ENCODE results near the gene ROBO1. TPM values are rescaled to one million over a fixed set of nuclear protein-coding genes. Genes with fewer than 3 reads are reported as not detected.

The ROBO1 gene
- total RNA-seq, 6 experiments from 2014 or later: 1.1 to 7.2 (median 4.3) TPM

DNA sequence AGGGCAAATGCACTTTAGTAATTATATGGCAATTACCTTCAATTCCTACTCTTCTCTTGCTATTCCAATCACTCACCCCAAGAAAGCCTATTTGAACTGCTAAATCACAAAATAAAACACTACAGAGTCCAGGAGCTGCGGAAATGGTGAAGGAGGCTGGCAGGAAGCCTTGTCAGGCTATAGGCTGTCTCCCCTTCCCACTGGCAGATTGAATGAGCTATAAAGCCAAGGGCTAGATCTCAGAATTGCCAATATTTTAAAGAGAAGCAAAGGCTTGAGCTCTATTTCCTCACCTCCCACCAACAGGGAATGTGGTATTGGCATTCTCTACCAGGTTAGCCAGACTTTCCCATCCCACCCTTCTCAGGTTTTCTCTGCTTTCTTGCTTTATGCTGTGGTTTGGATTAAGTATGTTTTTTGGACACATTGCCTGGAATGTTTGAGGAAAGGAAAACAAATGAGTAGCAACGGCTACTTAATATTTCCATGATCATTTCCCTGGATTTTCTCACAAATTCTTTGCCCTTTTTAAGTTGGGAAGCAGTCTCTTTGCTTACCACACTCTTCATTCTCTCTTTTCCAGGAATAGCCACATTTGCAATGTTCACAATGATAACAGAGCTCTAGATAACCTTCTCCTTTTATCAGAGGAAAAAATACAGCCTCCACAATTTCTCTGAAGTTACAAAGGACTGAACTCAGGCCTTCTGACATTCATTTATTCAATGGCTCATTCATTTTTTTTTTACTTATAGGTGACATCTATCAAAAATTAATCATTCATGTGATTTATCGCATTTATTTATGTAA is 1125.4 kb downstream of the ROBO1 start:
- no peak overlapping the region for H3K4me3 ChIP-seq
- H3K36me3 ChIP-seq: no peaks in the 10 kb centered on the region
- ATAC-seq (no peak), DNase-seq (no peak)
- WGBS (ENCODE audit: insufficient coverage, low coverage, low lambda C conversion rate, missing lambda C conversion rate): 34% methylated on average over 3 of the region's 3 CpGs
- TF ChIP-seq, protein P1, sequence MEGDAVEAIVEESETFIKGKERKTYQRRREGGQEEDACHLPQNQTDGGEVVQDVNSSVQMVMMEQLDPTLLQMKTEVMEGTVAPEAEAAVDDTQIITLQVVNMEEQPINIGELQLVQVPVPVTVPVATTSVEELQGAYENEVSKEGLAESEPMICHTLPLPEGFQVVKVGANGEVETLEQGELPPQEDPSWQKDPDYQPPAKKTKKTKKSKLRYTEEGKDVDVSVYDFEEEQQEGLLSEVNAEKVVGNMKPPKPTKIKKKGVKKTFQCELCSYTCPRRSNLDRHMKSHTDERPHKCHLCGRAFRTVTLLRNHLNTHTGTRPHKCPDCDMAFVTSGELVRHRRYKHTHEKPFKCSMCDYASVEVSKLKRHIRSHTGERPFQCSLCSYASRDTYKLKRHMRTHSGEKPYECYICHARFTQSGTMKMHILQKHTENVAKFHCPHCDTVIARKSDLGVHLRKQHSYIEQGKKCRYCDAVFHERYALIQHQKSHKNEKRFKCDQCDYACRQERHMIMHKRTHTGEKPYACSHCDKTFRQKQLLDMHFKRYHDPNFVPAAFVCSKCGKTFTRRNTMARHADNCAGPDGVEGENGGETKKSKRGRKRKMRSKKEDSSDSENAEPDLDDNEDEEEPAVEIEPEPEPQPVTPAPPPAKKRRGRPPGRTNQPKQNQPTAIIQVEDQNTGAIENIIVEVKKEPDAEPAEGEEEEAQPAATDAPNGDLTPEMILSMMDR (IDR thresholded peaks at IDR 0.05): no peak
- TF ChIP-seq POLR2A (IDR thresholded peaks at IDR 0.05): no peak
- H3K27me3 ChIP-seq: no peaks in the 10 kb centered on the region
- no peaks in the 10 kb centered on the region for H3K9me3 ChIP-seq
- no peak overlapping the region for H3K27ac ChIP-seq
- intact Hi-C loops (cut with DNase I): no loop called here
- no peaks in the 10 kb centered on the region for H3K4me1 ChIP-seq

DNA sequence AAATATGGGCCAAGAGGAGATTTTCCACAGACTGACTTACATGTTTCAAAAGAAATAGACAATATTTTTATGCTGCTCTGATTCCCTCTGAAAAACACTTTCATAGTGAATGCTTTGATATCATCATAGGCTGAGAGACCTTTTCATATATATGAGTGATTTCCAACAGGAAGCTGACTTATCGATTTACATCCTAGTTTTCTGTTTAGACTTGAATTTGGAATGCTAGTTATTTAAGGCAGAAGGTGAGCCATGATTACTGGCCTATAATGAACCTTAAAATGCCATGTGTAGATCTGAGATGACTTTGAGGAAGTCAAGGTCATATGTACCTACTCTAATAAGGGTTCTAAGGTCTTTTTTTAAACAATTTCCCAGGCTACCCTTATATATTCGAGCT is 1126.1 kb downstream of the ROBO1 start:
- TF ChIP-seq, protein P1 (IDR thresholded peaks at IDR 0.05): no peak
- no peak for TF ChIP-seq POLR2A (IDR thresholded peaks at IDR 0.05)
- H3K27ac ChIP-seq: no peak overlapping the region
- no peaks in the 10 kb centered on the region for H3K27me3 ChIP-seq
- WGBS (ENCODE audit: insufficient coverage, low coverage, low lambda C conversion rate, missing lambda C conversion rate): 52% methylated on average over 2 of the region's 2 CpGs
- no peak overlapping the region for H3K4me3 ChIP-seq
- intact Hi-C loops (cut with DNase I): no loop called here
- H3K9me3 ChIP-seq: no peaks in the 10 kb centered on the region
- no peaks in the 10 kb centered on the region for H3K36me3 ChIP-seq
- no peak for ATAC-seq
- no peak for DNase-seq
- no peaks in the 10 kb centered on the region for H3K4me1 ChIP-seq

DNA sequence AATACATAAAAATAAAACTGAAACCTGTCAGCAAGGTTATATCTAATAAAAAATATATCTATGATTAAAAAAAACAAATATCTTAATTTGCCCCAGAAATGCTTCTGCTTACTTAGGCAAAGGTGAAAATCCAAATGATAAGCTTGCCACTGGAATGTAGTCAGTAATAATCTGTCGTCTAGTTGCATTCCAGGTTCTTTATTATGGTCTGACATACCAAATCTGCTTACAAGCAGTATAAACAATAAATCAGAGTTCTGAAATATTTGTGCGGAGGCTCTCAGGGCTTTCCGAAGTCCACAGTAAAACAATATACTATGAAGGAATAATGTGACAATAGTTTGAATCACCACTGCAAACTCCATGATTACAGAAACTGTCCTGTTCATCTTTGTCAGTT is 1133.5 kb downstream of the ROBO1 start:
- Histone ChIP-seq H3K36me3 (no peaks in the 10 kb centered on the region), H3K4me1 (no peaks in the 10 kb centered on the region), H3K4me3 (no peak overlapping the region), H3K27me3 (no peaks in the 10 kb centered on the region), H3K27ac (no peak overlapping the region), H3K9me3 (no peaks in the 10 kb centered on the region)
- 51% methylated on average over 3 of the region's 3 CpGs for WGBS (ENCODE audit: insufficient coverage, low coverage, low lambda C conversion rate, missing lambda C conversion rate)
- TF ChIP-seq, protein P1 (IDR thresholded peaks at IDR 0.05): no peak
- TF ChIP-seq POLR2A (IDR thresholded peaks at IDR 0.05): no peak
- intact Hi-C loops (cut with DNase I): no loop called here
- DNase-seq: no peak
- ATAC-seq: no peak

DNA sequence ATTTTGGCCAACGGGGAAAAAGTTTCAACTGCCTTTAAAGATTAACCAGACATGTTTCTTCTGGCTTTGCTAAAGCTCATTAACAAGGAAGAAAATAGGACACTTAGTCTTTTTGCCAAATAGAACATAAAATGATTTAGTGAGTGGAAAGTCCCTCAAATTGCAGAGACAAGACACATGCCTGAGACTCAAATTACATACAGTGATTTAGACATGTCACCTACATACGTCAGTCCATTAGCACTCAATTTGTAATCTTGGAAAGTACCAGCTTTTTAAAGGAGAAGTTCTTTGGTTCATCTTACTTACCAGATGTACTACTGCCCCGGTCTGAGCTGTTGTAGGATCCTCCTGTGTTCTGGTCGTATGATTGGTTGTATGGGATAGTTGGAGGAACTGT is 1134.2 kb downstream of the ROBO1 start:
- H3K9me3 ChIP-seq: no peaks in the 10 kb centered on the region
- TF ChIP-seq, protein P1 (IDR thresholded peaks at IDR 0.05): no peak
- TF ChIP-seq POLR2A (IDR thresholded peaks at IDR 0.05): no peak
- WGBS (ENCODE audit: insufficient coverage, low coverage, low lambda C conversion rate, missing lambda C conversion rate): 33% methylated on average over 4 of the region's 4 CpGs
- ATAC-seq (peak in 1 of 4 donors; percentile 30), DNase-seq (no peak)
- H3K27ac ChIP-seq: no peak overlapping the region
- no peaks in the 10 kb centered on the region for H3K4me1 ChIP-seq
- H3K4me3 ChIP-seq: no peak overlapping the region
- H3K27me3 ChIP-seq: no peaks in the 10 kb centered on the region
- no peaks in the 10 kb centered on the region for H3K36me3 ChIP-seq
- intact Hi-C loops (cut with DNase I): no loop called here

All from right lobe of liver (tissue), 6 donors.